ENCODE data around the gene PPM1G. TPM values are rescaled to one million over a fixed set of nuclear protein-coding genes. Genes with fewer than 3 reads are reported as not detected.

The PPM1G gene
- total RNA-seq, 6 experiments from 2014 or later, result 20.9 to 38.4 (median 24.2) TPM

- TF ChIP-seq POLR2A (IDR thresholded peaks at IDR 0.05) (no peak), CTCF (IDR thresholded peaks at IDR 0.05) (no peak)
Measured at GRCh38 chr2:27369471-27370025, 39.8 kb downstream of the PPM1G start.

GRCh38 chr2:27363933-27364332 lies 45.5 kb downstream of the PPM1G start:
- WGBS (ENCODE audit: insufficient coverage, low coverage, low lambda C conversion rate, missing lambda C conversion rate), result 71% methylated on average over 2 of the region's 2 CpGs
- ATAC-seq (no peak), DNase-seq (no peak)
- TF ChIP-seq CTCF (IDR thresholded peaks at IDR 0.05) (no peak), POLR2A (IDR thresholded peaks at IDR 0.05) (no peak)
- intact Hi-C loops (cut with DNase I), result loop anchor here in 1 of 2 donors (10.0 kb wide), 1 partner anchor 49 kb away; no protein-coding TSS in a partner anchor
- no peaks in the 10 kb centered on the region for H3K9me3 ChIP-seq
- peaks cover 0 to 51% (median 22%) of the 10 kb centered on the region in 4 donors for H3K36me3 ChIP-seq
- no peak overlapping the region for H3K4me3 ChIP-seq
- peaks cover 0 to 2% (median 0%) of the 10 kb centered on the region in 4 donors for H3K4me1 ChIP-seq
- no peak overlapping the region for H3K27ac ChIP-seq
- H3K27me3 ChIP-seq, result no peaks in the 10 kb centered on the region

More at GRCh38 chr2:27369471-27370025, 39.8 kb downstream of the PPM1G start:
- no peak for DNase-seq
- whole genome bisulfite sequencing (ENCODE audit: insufficient coverage, low coverage, low lambda C conversion rate, missing lambda C conversion rate), result 2% methylated on average over 12 of the region's 18 CpGs
- no peaks in the 10 kb centered on the region for H3K9me3 ChIP-seq
- no peaks in the 10 kb centered on the region for H3K27me3 ChIP-seq
- H3K4me3 ChIP-seq, result peak overlapping the region; percentile 61 to 100 (median 93)
- intact Hi-C loops (cut with DNase I), result loop anchor here in 1 of 2 donors (2.0 to 10.0 kb wide), 2 partner anchors 13 to 55 kb away; partner anchors contain the start of gene GTF3C2
- H3K4me1 ChIP-seq, result peaks cover 0 to 24% (median 7%) of the 10 kb centered on the region in 4 donors
- ATAC-seq, result peak; percentile 39 to 55 (median 48)
- H3K36me3 ChIP-seq, result peaks cover 0 to 67% (median 25%) of the 10 kb centered on the region in 4 donors
- H3K27ac ChIP-seq, result peak overlapping the region; percentile 53 to 85 (median 84)

- intact Hi-C loops (cut with DNase I), result loop anchor here in 1 of 2 donors (10.0 kb wide), 1 partner anchor 48 kb away; no protein-coding TSS in a partner anchor
- Histone ChIP-seq H3K4me3 (no peak overlapping the region), H3K27me3 (no peaks in the 10 kb centered on the region), H3K36me3 (peaks cover 0 to 40% (median 21%) of the 10 kb centered on the region in 4 donors), H3K4me1 (peaks cover 0 to 6% (median 0%) of the 10 kb centered on the region in 4 donors), H3K27ac (no peak overlapping the region), H3K9me3 (no peaks in the 10 kb centered on the region)
- WGBS (ENCODE audit: insufficient coverage, low coverage, low lambda C conversion rate, missing lambda C conversion rate), result 88% methylated on average over 4 of the region's 4 CpGs
- TF ChIP-seq CTCF (IDR thresholded peaks at IDR 0.05), result no peak
- no peak for TF ChIP-seq POLR2A (IDR thresholded peaks at IDR 0.05)
- no peak for DNase-seq
- no peak for ATAC-seq
Measured at GRCh38 chr2:27362678-27363420, 46.5 kb downstream of the PPM1G start.

GRCh38 chr2:27356382-27357181 lies 52.8 kb downstream of the PPM1G start, which contains the start of gene GTF3C2:
TSS of gene GTF3C2 (minus strand) at chr2:27356764. CDS start at chr2:27343554, 13,210 bp downstream.
- H3K4me1 ChIP-seq, result peaks cover 0 to 36% (median 3%) of the 10 kb centered on the region in 4 donors
- H3K4me3 ChIP-seq, result peak within 1 kb of the TSS; percentile 91 to 96 (median 93)
- H3K27ac ChIP-seq, result peak within 1 kb of the TSS; percentile 75 to 88 (median 79)
- ATAC-seq, result peak; percentile 92 to 97 (median 94)
- H3K27me3 ChIP-seq, result no peaks in the 10 kb centered on the region
- TF ChIP-seq POLR2A (IDR thresholded peaks at IDR 0.05) (no peak), CTCF (IDR thresholded peaks at IDR 0.05) (peak in 1 of 4 donors; percentile 9)
- H3K9me3 ChIP-seq, result no peaks in the 10 kb centered on the region
- intact Hi-C loops (cut with DNase I), result loop anchor here in 1 of 2 donors (2.0 kb wide), 1 partner anchor 14 kb away; the partner anchor contains the start of genes EIF2B4 and SNX17
- peak; percentile 93 to 95 (median 95) for DNase-seq
- 0% methylated on average over 40 of the region's 67 CpGs for WGBS (ENCODE audit: insufficient coverage, low coverage, low lambda C conversion rate, missing lambda C conversion rate)
- no peaks in the 10 kb centered on the region for H3K36me3 ChIP-seq
